ENCODE measurements around the gene CPS1.

CPS1 gene

GRCh38 chr2:210556329-210556980 lies at the start of gene CPS1:
Gene CPS1 (plus strand): TSS chr2:210556599. CDS start chr2:210556734, 135 bp downstream.
- no peak for DNase-seq (ENCODE audit: low spot score)

GRCh38 chr2:210515911-210516310 lies 40.5 kb upstream of the CPS1 start:
- DNase-seq (ENCODE audit: low spot score) = no peak

GRCh38 chr2:210517264-210517663 lies 39.1 kb upstream of the CPS1 start:
- no peak for DNase-seq (ENCODE audit: low spot score)

GRCh38 chr2:210519594-210519993 lies 36.8 kb upstream of the CPS1 start:
- no peak for DNase-seq (ENCODE audit: low spot score)

- DNase-seq (ENCODE audit: low spot score) = no peak
Observed at GRCh38 chr2:210522399-210522798, 34.0 kb upstream of the CPS1 start.

- DNase-seq (ENCODE audit: low spot score) = no peak
Observed at GRCh38 chr2:210523650-210524289, 32.6 kb upstream of the CPS1 start.

GRCh38 chr2:210524533-210524932 lies 31.9 kb upstream of the CPS1 start:
- DNase-seq (ENCODE audit: low spot score) = no peak

GRCh38 chr2:210527286-210527685 lies 29.1 kb upstream of the CPS1 start:
- no peak for DNase-seq (ENCODE audit: low spot score)

- DNase-seq (ENCODE audit: low spot score) = no peak
Observed at GRCh38 chr2:210528716-210529115, 27.7 kb upstream of the CPS1 start.

- no peak for DNase-seq (ENCODE audit: low spot score)
Observed at GRCh38 chr2:210531050-210531449, 25.3 kb upstream of the CPS1 start.

GRCh38 chr2:210531482-210531881 lies 24.9 kb upstream of the CPS1 start:
- no peak for DNase-seq (ENCODE audit: low spot score)

- no peak for DNase-seq (ENCODE audit: low spot score)
Observed at GRCh38 chr2:210533389-210533788, 23.0 kb upstream of the CPS1 start.

- DNase-seq (ENCODE audit: low spot score) = no peak
Observed at GRCh38 chr2:210534879-210535278, 21.5 kb upstream of the CPS1 start.

- no peak for DNase-seq (ENCODE audit: low spot score)
Observed at GRCh38 chr2:210536973-210537650, 19.3 kb upstream of the CPS1 start.

- no peak for DNase-seq (ENCODE audit: low spot score)
Observed at GRCh38 chr2:210539035-210539434, 17.4 kb upstream of the CPS1 start.

GRCh38 chr2:210539578-210540416 lies 16.6 kb upstream of the CPS1 start:
- no peak for DNase-seq (ENCODE audit: low spot score)

- no peak for DNase-seq (ENCODE audit: low spot score)
Observed at GRCh38 chr2:210540471-210540870, 15.9 kb upstream of the CPS1 start.

- no peak for DNase-seq (ENCODE audit: low spot score)
Observed at GRCh38 chr2:210540900-210541289, 15.5 kb upstream of the CPS1 start.

- DNase-seq (ENCODE audit: low spot score) = no peak
Observed at GRCh38 chr2:210541290-210541902, 15.0 kb upstream of the CPS1 start.

GRCh38 chr2:210544007-210544590 lies 12.3 kb upstream of the CPS1 start:
- DNase-seq (ENCODE audit: low spot score) = no peak

- DNase-seq (ENCODE audit: low spot score) = no peak
Observed at GRCh38 chr2:210544831-210545230, 11.6 kb upstream of the CPS1 start.
